ENCODE results near the gene ADCY2. TPM values are rescaled to one million over a fixed set of nuclear protein-coding genes. Genes with fewer than 3 reads are reported as not detected.
A peak's percentile ranks its signal among the peaks of the same experiment; 100 is the strongest.

Gene ADCY2
- total and polyA plus RNA-seq, 2 experiments from 2014 or later, result 23.8 to 74.9 TPM

DNA sequence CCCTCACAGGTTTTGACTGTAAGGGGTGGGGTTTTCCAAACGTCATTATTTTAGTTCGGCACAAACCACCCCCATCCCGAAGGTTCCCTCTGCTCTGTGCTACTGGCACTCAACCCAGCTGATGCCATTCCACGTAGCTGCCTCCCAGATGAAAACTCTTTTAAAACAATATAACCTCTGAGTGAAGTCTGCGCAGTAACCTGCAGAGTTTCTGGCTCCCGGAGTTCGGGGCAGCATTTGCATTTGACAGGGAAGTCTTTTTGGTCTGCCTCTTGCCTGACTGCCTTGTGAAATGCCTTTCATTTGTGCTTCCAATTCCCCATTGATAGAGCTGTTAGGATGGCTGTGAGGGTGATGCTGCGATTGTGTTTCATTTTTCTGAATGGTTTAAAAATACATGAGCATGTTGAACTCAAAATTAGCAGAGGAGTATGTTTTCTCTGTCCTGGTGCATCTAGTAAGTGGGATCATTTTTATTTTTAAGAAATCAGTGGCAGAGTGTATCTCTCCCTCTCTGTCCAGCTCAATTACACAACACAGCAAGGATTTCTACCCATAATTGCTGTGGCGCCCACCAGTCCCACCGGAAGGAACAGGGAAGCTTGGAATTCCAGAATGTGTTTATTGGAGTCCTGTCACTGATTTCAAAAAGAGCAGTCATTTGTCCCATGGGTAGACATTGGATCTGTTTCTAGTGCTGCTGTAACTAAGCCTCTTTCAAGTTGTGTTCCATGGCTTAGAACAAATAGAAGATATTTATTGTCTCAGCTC is 24.8 kb downstream of the ADCY2 start:
- H3K27ac Mint-ChIP-seq, result peak overlapping the region; percentile 66
- H3K27ac ChIP-seq (ENCODE audit: low read depth), result peak overlapping the region; percentile 92
- H3K36me3 ChIP-seq (ENCODE audit: insufficient read depth), result peaks cover 14% of the 10 kb centered on the region

More for the DNA sequence above, 24.8 kb downstream of the ADCY2 start:
- peak overlapping the region; percentile 35 for H3K4me3 ChIP-seq
- H3K27me3 ChIP-seq (ENCODE audit: insufficient read depth), result no peaks in the 10 kb centered on the region
- Mint-ChIP-seq H3K9me3 (no peaks in the 10 kb centered on the region), H3K4me1 (peaks cover 79% of the 10 kb centered on the region), H3K36me3 (ENCODE audit: low read depth) (peaks cover 75% of the 10 kb centered on the region), H3K4me3 (peak overlapping the region; percentile 52), H3K27me3 (ENCODE audit: insufficient read depth, low read depth, poor library complexity) (no peaks in the 10 kb centered on the region)
- no peak overlapping the region for H2AFZ ChIP-seq
- H3K4me2 ChIP-seq, result peak overlapping the region; percentile 70
- H3K4me1 ChIP-seq (ENCODE audit: insufficient read depth), result peaks cover 73% of the 10 kb centered on the region
- peak; percentile 80 for ATAC-seq
- H3K79me2 ChIP-seq (replicated peaks; ENCODE audit: insufficient read depth), result peaks cover 75% of the 10 kb centered on the region
- TF ChIP-seq, protein P1, sequence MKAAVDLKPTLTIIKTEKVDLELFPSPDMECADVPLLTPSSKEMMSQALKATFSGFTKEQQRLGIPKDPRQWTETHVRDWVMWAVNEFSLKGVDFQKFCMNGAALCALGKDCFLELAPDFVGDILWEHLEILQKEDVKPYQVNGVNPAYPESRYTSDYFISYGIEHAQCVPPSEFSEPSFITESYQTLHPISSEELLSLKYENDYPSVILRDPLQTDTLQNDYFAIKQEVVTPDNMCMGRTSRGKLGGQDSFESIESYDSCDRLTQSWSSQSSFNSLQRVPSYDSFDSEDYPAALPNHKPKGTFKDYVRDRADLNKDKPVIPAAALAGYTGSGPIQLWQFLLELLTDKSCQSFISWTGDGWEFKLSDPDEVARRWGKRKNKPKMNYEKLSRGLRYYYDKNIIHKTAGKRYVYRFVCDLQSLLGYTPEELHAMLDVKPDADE (IDR thresholded peaks at IDR 0.05), result no peak
- no peak; the same call in 1 of the 2 replicates for TF ChIP-seq NANOG (IDR thresholded peaks at IDR 0.05; ENCODE audit: borderline replicate concordance)
- TF ChIP-seq POLR2AphosphoS5 (IDR thresholded peaks at IDR 0.05; ENCODE audit: low read depth), result no peak
- TF ChIP-seq, protein P2, sequence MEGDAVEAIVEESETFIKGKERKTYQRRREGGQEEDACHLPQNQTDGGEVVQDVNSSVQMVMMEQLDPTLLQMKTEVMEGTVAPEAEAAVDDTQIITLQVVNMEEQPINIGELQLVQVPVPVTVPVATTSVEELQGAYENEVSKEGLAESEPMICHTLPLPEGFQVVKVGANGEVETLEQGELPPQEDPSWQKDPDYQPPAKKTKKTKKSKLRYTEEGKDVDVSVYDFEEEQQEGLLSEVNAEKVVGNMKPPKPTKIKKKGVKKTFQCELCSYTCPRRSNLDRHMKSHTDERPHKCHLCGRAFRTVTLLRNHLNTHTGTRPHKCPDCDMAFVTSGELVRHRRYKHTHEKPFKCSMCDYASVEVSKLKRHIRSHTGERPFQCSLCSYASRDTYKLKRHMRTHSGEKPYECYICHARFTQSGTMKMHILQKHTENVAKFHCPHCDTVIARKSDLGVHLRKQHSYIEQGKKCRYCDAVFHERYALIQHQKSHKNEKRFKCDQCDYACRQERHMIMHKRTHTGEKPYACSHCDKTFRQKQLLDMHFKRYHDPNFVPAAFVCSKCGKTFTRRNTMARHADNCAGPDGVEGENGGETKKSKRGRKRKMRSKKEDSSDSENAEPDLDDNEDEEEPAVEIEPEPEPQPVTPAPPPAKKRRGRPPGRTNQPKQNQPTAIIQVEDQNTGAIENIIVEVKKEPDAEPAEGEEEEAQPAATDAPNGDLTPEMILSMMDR (conservative IDR thresholded peaks at IDR 0.05; ENCODE audit: low read depth in 2 of 2), result no peak
- no peak for TF ChIP-seq ZNF331 (CRISPR knock-in tag; IDR thresholded peaks at IDR 0.05; ENCODE audit: low read depth)
- TF ChIP-seq ZNF114 (CRISPR knock-in tag; IDR thresholded peaks at IDR 0.05), result no peak
- no peak for TF ChIP-seq EZH2phosphoT487 (IDR thresholded peaks at IDR 0.05; ENCODE audit: unreplicated experiment)
- no peak for TF ChIP-seq EZH2 (IDR thresholded peaks at IDR 0.05; ENCODE audit: low read depth, unreplicated experiment)
- TF ChIP-seq, protein P3, sequence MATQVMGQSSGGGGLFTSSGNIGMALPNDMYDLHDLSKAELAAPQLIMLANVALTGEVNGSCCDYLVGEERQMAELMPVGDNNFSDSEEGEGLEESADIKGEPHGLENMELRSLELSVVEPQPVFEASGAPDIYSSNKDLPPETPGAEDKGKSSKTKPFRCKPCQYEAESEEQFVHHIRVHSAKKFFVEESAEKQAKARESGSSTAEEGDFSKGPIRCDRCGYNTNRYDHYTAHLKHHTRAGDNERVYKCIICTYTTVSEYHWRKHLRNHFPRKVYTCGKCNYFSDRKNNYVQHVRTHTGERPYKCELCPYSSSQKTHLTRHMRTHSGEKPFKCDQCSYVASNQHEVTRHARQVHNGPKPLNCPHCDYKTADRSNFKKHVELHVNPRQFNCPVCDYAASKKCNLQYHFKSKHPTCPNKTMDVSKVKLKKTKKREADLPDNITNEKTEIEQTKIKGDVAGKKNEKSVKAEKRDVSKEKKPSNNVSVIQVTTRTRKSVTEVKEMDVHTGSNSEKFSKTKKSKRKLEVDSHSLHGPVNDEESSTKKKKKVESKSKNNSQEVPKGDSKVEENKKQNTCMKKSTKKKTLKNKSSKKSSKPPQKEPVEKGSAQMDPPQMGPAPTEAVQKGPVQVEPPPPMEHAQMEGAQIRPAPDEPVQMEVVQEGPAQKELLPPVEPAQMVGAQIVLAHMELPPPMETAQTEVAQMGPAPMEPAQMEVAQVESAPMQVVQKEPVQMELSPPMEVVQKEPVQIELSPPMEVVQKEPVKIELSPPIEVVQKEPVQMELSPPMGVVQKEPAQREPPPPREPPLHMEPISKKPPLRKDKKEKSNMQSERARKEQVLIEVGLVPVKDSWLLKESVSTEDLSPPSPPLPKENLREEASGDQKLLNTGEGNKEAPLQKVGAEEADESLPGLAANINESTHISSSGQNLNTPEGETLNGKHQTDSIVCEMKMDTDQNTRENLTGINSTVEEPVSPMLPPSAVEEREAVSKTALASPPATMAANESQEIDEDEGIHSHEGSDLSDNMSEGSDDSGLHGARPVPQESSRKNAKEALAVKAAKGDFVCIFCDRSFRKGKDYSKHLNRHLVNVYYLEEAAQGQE (IDR thresholded peaks at IDR 0.05; ENCODE audit: unreplicated experiment), result no peak
- no peak for TF ChIP-seq CREB1 (CRISPR knock-in tag; IDR thresholded peaks at IDR 0.05; ENCODE audit: low read depth)
- no peak for TF ChIP-seq STAT1 (IDR thresholded peaks at IDR 0.05; ENCODE audit: unreplicated experiment)
- TF ChIP-seq, protein P4, sequence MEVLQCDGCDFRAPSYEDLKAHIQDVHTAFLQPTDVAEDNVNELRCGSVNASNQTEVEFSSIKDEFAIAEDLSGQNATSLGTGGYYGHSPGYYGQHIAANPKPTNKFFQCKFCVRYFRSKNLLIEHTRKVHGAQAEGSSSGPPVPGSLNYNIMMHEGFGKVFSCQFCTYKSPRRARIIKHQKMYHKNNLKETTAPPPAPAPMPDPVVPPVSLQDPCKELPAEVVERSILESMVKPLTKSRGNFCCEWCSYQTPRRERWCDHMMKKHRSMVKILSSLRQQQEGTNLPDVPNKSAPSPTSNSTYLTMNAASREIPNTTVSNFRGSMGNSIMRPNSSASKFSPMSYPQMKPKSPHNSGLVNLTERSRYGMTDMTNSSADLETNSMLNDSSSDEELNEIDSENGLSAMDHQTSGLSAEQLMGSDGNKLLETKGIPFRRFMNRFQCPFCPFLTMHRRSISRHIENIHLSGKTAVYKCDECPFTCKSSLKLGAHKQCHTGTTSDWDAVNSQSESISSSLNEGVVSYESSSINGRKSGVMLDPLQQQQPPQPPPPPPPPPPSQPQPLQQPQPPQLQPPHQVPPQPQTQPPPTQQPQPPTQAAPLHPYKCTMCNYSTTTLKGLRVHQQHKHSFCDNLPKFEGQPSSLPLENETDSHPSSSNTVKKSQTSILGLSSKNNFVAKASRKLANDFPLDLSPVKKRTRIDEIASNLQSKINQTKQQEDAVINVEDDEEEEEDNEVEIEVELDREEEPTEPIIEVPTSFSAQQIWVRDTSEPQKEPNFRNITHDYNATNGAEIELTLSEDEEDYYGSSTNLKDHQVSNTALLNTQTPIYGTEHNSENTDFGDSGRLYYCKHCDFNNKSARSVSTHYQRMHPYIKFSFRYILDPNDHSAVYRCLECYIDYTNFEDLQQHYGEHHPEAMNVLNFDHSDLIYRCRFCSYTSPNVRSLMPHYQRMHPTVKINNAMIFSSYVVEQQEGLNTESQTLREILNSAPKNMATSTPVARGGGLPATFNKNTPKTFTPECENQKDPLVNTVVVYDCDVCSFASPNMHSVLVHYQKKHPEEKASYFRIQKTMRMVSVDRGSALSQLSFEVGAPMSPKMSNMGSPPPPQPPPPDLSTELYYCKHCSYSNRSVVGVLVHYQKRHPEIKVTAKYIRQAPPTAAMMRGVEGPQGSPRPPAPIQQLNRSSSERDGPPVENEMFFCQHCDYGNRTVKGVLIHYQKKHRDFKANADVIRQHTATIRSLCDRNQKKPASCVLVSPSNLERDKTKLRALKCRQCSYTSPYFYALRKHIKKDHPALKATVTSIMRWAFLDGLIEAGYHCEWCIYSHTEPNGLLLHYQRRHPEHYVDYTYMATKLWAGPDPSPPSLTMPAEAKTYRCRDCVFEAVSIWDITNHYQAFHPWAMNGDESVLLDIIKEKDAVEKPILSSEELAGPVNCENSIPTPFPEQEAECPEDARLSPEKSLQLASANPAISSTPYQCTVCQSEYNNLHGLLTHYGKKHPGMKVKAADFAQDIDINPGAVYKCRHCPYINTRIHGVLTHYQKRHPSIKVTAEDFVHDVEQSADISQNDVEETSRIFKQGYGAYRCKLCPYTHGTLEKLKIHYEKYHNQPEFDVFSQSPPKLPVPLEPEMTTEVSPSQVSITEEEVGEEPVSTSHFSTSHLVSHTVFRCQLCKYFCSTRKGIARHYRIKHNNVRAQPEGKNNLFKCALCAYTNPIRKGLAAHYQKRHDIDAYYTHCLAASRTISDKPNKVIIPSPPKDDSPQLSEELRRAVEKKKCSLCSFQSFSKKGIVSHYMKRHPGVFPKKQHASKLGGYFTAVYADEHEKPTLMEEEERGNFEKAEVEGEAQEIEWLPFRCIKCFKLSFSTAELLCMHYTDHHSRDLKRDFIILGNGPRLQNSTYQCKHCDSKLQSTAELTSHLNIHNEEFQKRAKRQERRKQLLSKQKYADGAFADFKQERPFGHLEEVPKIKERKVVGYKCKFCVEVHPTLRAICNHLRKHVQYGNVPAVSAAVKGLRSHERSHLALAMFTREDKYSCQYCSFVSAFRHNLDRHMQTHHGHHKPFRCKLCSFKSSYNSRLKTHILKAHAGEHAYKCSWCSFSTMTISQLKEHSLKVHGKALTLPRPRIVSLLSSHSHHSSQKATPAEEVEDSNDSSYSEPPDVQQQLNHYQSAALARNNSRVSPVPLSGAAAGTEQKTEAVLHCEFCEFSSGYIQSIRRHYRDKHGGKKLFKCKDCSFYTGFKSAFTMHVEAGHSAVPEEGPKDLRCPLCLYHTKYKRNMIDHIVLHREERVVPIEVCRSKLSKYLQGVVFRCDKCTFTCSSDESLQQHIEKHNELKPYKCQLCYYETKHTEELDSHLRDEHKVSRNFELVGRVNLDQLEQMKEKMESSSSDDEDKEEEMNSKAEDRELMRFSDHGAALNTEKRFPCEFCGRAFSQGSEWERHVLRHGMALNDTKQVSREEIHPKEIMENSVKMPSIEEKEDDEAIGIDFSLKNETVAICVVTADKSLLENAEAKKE (CRISPR knock-in tag; IDR thresholded peaks at IDR 0.05), result no peak
- TF ChIP-seq JUNB (IDR thresholded peaks at IDR 0.05; ENCODE audit: unreplicated experiment), result no peak
- peaks cover 6% of the 10 kb centered on the region; the same call in 1 of the 2 replicates for H4K20me1 ChIP-seq (replicated peaks; ENCODE audit: insufficient read depth)
- no peaks in the 10 kb centered on the region for H3K9me2 ChIP-seq (ENCODE audit: insufficient read depth)
- H3F3A ChIP-seq (replicated peaks; ENCODE audit: low read depth), result peaks cover 19% of the 10 kb centered on the region
- DNase-seq (ENCODE audit: low spot score), result peak; percentile 85

All from GM23338 (cell line).